Caco-2 (cell line): Measurements from ENCODE around the gene FCAMR. TPM values are rescaled to one million over a fixed set of nuclear protein-coding genes. Genes with fewer than 3 reads are reported as not detected.

Experiments used
- BruUV-seq: library from RNA; stranded (reverse); fragments of 400-500 nt; replicated peaks from 2 replicates; lab custom pipeline; 2021; lab: Mats Ljungman, UMichigan
- CTCF ChIA-PET: fragments of 300-600 bp; sonication (Branson Sonifier 250); formaldehyde crosslinking; loops from one replicate; lab custom pipeline; 2022; ENCODE audit warnings: antibody characterized with exemption; lab: Charles Lee
- POLR2A ChIA-PET: fragments of 300-600 bp; sonication (Branson Sonifier 250); formaldehyde crosslinking; loops from one replicate; lab custom pipeline; 2022; ENCODE audit warnings: antibody characterized with exemption; lab: Charles Lee
- DNase-seq, 2 experiments: peaks; one replicate each; pipeline versions ENCODE4 v3.0.0 to v3.0.0-alpha.2; 2020 to 2022
- H3K27me3 ChIP-seq: replicated peaks from 2 replicates; pipeline ENCODE4 v1.6.0; 2011; ENCODE audit warnings: low read length; ENCODE audit not compliant: control insufficient read depth, insufficient read depth
- H3K36me3 ChIP-seq: 2 replicates; pipeline ENCODE4 v1.5.1; 2011; ENCODE audit warnings: low read length; ENCODE audit not compliant: control insufficient read depth, insufficient read depth
- H3K4me1 ChIP-seq: fragments of 250-450 bp; sonication (Bioruptor Pico); 2 replicates; pipeline ENCODE4 v1.5.1; 2020; ENCODE audit warnings: mild to moderate bottlenecking
- H3K4me3 ChIP-seq: 2 replicates; pipeline ENCODE4 v1.5.1; 2011; ENCODE audit warnings: low read depth, mild to moderate bottlenecking, control low read depth, low read length
- H3K9me3 ChIP-seq: fragments of 250-450 bp; sonication (Bioruptor Pico); 2 replicates; pipeline ENCODE4 v1.5.1; 2020; ENCODE audit warnings: mild to moderate bottlenecking, moderate library complexity
- H3K27ac Mint-ChIP-seq: one replicate; pipeline ENCODE4 v1.8.0; 2022; ENCODE audit warnings: mixed read lengths; ENCODE audit not compliant: unreplicated experiment
- H3K27me3 Mint-ChIP-seq: one replicate; pipeline ENCODE4 v1.8.0; 2022; ENCODE audit warnings: mixed read lengths; ENCODE audit not compliant: insufficient read depth, unreplicated experiment
- H3K36me3 Mint-ChIP-seq: one replicate; pipeline ENCODE4 v1.8.0; 2022; ENCODE audit warnings: mild to moderate bottlenecking, mixed read lengths; ENCODE audit not compliant: insufficient read depth, unreplicated experiment
- H3K4me1 Mint-ChIP-seq: one replicate; pipeline ENCODE4 v1.8.0; 2022; ENCODE audit warnings: low read depth, mixed read lengths; ENCODE audit not compliant: unreplicated experiment
- H3K4me3 Mint-ChIP-seq: one replicate; pipeline ENCODE4 v1.8.0; 2022; ENCODE audit warnings: mild to moderate bottlenecking, moderate library complexity, mixed read lengths; ENCODE audit not compliant: unreplicated experiment
- H3K9me3 Mint-ChIP-seq: one replicate; pipeline ENCODE4 v1.8.0; 2022; ENCODE audit warnings: mixed read lengths; ENCODE audit not compliant: unreplicated experiment
- intact Hi-C: fragments of 100-400 bp; cut with micrococcal nuclease; formaldehyde crosslinking; loops from one replicate; pipeline ENCODE4 v1.10.0; 2022; ENCODE audit not compliant: unreplicated experiment
- total RNA-seq: library from RNA; stranded (reverse); gene quantifications from 2 replicates; pipeline ENCODE4 v1.2.3, GENCODE V29; 2022
- TF ChIP-seq, protein P1 (sequence below), 2 experiments: fragments of 200-600 bp in 1 of 2; IDR thresholded peaks; 1 replicate in 1 of 2; 2 replicates in 1 of 2; pipeline versions ENCODE4 v1.5.1 to v1.8.0; 2011 to 2022; ENCODE audit warnings: antibody characterized with exemption in 1 of 2, control low read depth in 1 of 2, inconsistent platforms in 1 of 2, low read depth in 1 of 2, low read length in 1 of 2, mild to moderate bottlenecking in 1 of 2, moderate library complexity in 1 of 2; ENCODE audit not compliant: insufficient read depth in 1 of 2, severe bottlenecking in 1 of 2, unreplicated experiment in 1 of 2

Gene FCAMR
- total RNA-seq, 1 experiment from 2014 or later, result 0.18 TPM

DNA sequence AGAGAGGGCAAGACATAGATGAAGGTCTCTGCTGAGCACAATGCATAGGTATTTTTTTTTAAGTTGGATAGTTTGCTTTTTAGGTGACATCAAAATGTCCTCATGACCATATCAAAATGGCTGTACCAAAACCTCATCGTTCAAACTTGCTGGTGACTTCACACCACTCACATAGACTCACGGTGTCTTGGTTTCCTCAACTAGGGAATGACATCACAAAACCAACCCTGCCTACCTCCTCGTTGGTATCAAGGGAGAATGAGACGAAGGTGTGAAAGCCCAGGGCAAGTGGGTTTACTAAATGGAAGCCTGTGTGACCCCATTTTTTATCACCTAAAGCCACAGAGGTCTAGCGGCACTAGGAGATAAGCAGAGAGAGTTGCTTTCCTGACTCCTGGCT is 25.6 kb downstream of the FCAMR start:
- Histone ChIP-seq H3K4me3 (no peak overlapping the region), H3K36me3 (no peaks in the 10 kb centered on the region), H3K4me1 (peaks cover 16% of the 10 kb centered on the region), H3K27me3 (no peaks in the 10 kb centered on the region), H3K9me3 (peaks cover 4% of the 10 kb centered on the region; the same call in 1 of the 2 replicates)
- CTCF ChIA-PET, result no interaction called here
- H3K27ac Mint-ChIP-seq, result no peak overlapping the region
- peaks cover 1% of the 10 kb centered on the region for H3K9me3 Mint-ChIP-seq
- BruUV-seq, result no TSS peak
- TF ChIP-seq, protein P1, sequence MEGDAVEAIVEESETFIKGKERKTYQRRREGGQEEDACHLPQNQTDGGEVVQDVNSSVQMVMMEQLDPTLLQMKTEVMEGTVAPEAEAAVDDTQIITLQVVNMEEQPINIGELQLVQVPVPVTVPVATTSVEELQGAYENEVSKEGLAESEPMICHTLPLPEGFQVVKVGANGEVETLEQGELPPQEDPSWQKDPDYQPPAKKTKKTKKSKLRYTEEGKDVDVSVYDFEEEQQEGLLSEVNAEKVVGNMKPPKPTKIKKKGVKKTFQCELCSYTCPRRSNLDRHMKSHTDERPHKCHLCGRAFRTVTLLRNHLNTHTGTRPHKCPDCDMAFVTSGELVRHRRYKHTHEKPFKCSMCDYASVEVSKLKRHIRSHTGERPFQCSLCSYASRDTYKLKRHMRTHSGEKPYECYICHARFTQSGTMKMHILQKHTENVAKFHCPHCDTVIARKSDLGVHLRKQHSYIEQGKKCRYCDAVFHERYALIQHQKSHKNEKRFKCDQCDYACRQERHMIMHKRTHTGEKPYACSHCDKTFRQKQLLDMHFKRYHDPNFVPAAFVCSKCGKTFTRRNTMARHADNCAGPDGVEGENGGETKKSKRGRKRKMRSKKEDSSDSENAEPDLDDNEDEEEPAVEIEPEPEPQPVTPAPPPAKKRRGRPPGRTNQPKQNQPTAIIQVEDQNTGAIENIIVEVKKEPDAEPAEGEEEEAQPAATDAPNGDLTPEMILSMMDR (IDR thresholded peaks at IDR 0.05; ENCODE audit: insufficient read depth in 1 of 2, low read depth in 1 of 2, low read length in 1 of 2, severe bottlenecking in 1 of 2, unreplicated experiment in 1 of 2), result no peak
- no peaks in the 10 kb centered on the region for H3K27me3 Mint-ChIP-seq
- no peaks in the 10 kb centered on the region for H3K4me1 Mint-ChIP-seq
- H3K4me3 Mint-ChIP-seq, result no peak overlapping the region
- H3K36me3 Mint-ChIP-seq, result no peaks in the 10 kb centered on the region
- intact Hi-C loops, result no loop called here
- no peak for DNase-seq
- POLR2A ChIA-PET, result no interaction called here

DNA sequence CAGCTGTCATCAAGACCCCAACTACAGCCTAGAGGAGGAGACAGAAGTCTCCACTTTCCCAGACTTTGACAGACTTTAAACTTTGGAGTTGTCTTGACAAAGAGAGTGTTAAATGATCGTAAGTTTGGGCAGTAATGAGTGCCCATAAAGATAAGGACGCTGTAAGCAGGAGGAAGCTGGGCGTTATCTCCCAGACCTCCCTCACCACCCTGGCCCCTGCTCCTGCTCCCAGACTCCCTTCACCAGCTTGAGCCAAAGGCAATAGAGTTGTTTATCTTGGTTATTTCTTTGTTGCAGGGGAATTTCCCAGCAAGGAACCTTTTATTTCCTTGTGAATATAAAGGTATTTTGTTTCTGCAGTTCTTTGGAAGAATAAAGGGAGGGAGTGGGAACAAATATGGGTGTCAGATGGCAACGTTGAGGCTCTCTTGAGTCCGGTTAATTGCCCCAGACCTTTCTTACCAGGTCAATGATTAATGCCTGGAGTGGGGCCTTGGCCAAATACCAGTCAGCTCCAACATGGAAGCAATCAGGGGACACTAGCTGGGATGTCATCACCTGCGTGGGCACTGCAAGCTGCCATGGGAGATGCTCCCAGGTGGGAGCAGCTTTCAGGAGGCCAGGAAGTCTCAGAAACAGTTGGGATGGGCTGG is 28.4 kb downstream of the FCAMR start:
- peak in 1 of 2 experiments; percentile 64 for DNase-seq
- POLR2A ChIA-PET, result no interaction called here
- no peak overlapping the region for H3K27ac Mint-ChIP-seq

DNA sequence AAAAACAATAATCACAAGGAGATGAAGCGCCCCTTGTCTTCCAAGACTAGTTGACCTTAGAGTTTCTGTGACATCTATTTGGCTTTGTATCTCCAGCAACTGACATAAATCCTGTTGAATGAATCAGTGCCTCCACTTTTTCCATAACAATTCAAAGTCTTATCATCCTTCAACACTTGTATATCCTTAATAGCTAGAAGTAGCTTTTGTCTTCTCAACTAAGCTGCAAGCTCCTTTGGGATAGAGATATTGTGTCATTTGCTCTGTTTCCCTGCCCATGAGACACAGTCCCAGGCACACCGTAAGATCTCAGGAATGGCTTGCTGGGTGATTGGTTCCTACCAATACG is 29.7 kb downstream of the FCAMR start:
- Mint-ChIP-seq H3K27me3 (no peaks in the 10 kb centered on the region), H3K9me3 (no peaks in the 10 kb centered on the region), H3K4me1 (no peaks in the 10 kb centered on the region), H3K27ac (no peak overlapping the region), H3K36me3 (no peaks in the 10 kb centered on the region), H3K4me3 (no peak overlapping the region)
- no TSS peak for BruUV-seq
- Histone ChIP-seq H3K4me1 (peaks cover 16% of the 10 kb centered on the region), H3K4me3 (no peak overlapping the region), H3K36me3 (no peaks in the 10 kb centered on the region), H3K9me3 (no peaks in the 10 kb centered on the region), H3K27me3 (no peaks in the 10 kb centered on the region)
- intact Hi-C loops, result no loop called here
- ChIA-PET CTCF (no interaction called here), POLR2A (no interaction called here)
- DNase-seq, result no peak
- TF ChIP-seq, protein P1 (IDR thresholded peaks at IDR 0.05; ENCODE audit: insufficient read depth in 1 of 2, low read depth in 1 of 2, low read length in 1 of 2, severe bottlenecking in 1 of 2, unreplicated experiment in 1 of 2), result no peak

More for the DNA sequence above, 28.4 kb downstream of the FCAMR start:
- Histone ChIP-seq H3K4me1 (peaks cover 16% of the 10 kb centered on the region), H3K9me3 (no peaks in the 10 kb centered on the region), H3K36me3 (no peaks in the 10 kb centered on the region), H3K27me3 (no peaks in the 10 kb centered on the region), H3K4me3 (no peak overlapping the region)
- CTCF ChIA-PET, result interaction anchor here (0.5 to 1.8 kb wide), 3 partner anchors 10 to 29 kb away, joined by 3 read pairs; no protein-coding TSS in a partner anchor
- Mint-ChIP-seq H3K4me3 (no peak overlapping the region), H3K36me3 (no peaks in the 10 kb centered on the region), H3K27me3 (no peaks in the 10 kb centered on the region), H3K9me3 (no peaks in the 10 kb centered on the region), H3K4me1 (no peaks in the 10 kb centered on the region)
- BruUV-seq, result no TSS peak
- TF ChIP-seq, protein P1 (IDR thresholded peaks at IDR 0.05; ENCODE audit: insufficient read depth in 1 of 2, low read depth in 1 of 2, low read length in 1 of 2, severe bottlenecking in 1 of 2, unreplicated experiment in 1 of 2), result no peak
- intact Hi-C loops, result no loop called here
